HepG2 (cell line): Measurements from ENCODE around the gene RSKR. TPM values are rescaled to one million over a fixed set of nuclear protein-coding genes. Genes with fewer than 3 reads are reported as not detected.
A peak's percentile ranks its signal among the peaks of the same experiment; 100 is the strongest.

ENCODE experiments used
- EHMT2 ChIP-seq: fragments of 200-600 bp; sonication (generic); IDR thresholded peaks from 2 replicates; pipeline ENCODE4 v1.7.0; 2017; ENCODE audit warnings: antibody characterized with exemption, low read depth, low read length, borderline replicate concordance
- ESRRA ChIP-seq: sonication (generic); formaldehyde crosslinking; IDR thresholded peaks from 2 replicates; pipeline ENCODE4 v1.5.1; 2020; ENCODE audit warnings: mild to moderate bottlenecking, low read depth, missing genetic modification reagents
- FOXA3 ChIP-seq: IDR thresholded peaks from 2 replicates; pipeline ENCODE4 v1.6.1; 2016; ENCODE audit warnings: missing genetic modification reagents, missing compliant biosample characterization
- GABPA ChIP-seq, 2 experiments: IDR thresholded peaks; 2 replicates each; pipeline ENCODE4 v1.6.1; 2011 to 2016; ENCODE audit warnings: low read depth in 2 of 2, low read length in 1 of 2, missing biosample characterization in 1 of 2, missing genetic modification characterization in 1 of 2
- KLF12 ChIP-seq: sonication (generic); formaldehyde crosslinking; IDR thresholded peaks from 2 replicates; pipeline ENCODE4 v1.4.0; 2020; ENCODE audit warnings: missing genetic modification reagents, borderline replicate concordance
- POGZ ChIP-seq: sonication (generic); formaldehyde crosslinking; IDR thresholded peaks from 2 replicates; pipeline ENCODE4 v1.4.0; 2020; ENCODE audit warnings: mild to moderate bottlenecking, missing genetic modification reagents
- PTBP1 ChIP-seq: fragments of 200-400 bp; formaldehyde crosslinking; IDR thresholded peaks from 2 replicates; pipeline ENCODE4 v1.6.1; 2018; ENCODE audit warnings: low read length, low read depth; ENCODE audit not compliant: poor library complexity, severe bottlenecking
- RXRB ChIP-seq: IDR thresholded peaks from 2 replicates; pipeline ENCODE4 v1.6.1; 2016; ENCODE audit warnings: borderline replicate concordance, missing genetic modification reagents, missing compliant biosample characterization
- ZNF10 ChIP-seq: sonication (generic); formaldehyde crosslinking; IDR thresholded peaks from 2 replicates; pipeline ENCODE4 v1.4.0; 2020; ENCODE audit warnings: mild to moderate bottlenecking, low read depth, missing genetic modification reagents, borderline replicate concordance
- ZNF235 ChIP-seq: sonication (generic); formaldehyde crosslinking; IDR thresholded peaks from 2 replicates; pipeline ENCODE4 v1.8.1; 2023; ENCODE audit warnings: mild to moderate bottlenecking, missing genetic modification reagents, borderline replicate concordance
- ZNF577 ChIP-seq: sonication (generic); formaldehyde crosslinking; IDR thresholded peaks from 2 replicates; pipeline ENCODE4 v1.4.0; 2020; ENCODE audit warnings: mild to moderate bottlenecking, low read depth, missing genetic modification reagents, borderline replicate concordance
- ZNF605 ChIP-seq: sonication (generic); formaldehyde crosslinking; IDR thresholded peaks from 2 replicates; pipeline ENCODE4 v1.8.0; 2022; ENCODE audit warnings: mild to moderate bottlenecking, missing genetic modification reagents
- ZNF709 ChIP-seq: sonication (generic); formaldehyde crosslinking; IDR thresholded peaks from 2 replicates; pipeline ENCODE4 v1.5.0; 2020; ENCODE audit warnings: mild to moderate bottlenecking, missing genetic modification reagents
- ZNF737 ChIP-seq: sonication (generic); formaldehyde crosslinking; IDR thresholded peaks from 2 replicates; pipeline ENCODE4 v1.5.0; 2020; ENCODE audit warnings: missing genetic modification reagents, mild to moderate bottlenecking, borderline replicate concordance
- ZNF891 ChIP-seq: sonication (generic); formaldehyde crosslinking; IDR thresholded peaks from 2 replicates; pipeline ENCODE4 v1.5.0; 2020; ENCODE audit warnings: mild to moderate bottlenecking, missing genetic modification reagents
- polyA plus RNA-seq, 8 experiments: library from polyadenylated mRNA; depleted of rRNA in 3 of 8; stranded (reverse) in 7 of 8; unstranded in 1 of 8; fragments of >200 nt; fragmentation: Illumina TruSeq in 4 of 8; extraction: Trizol in 4 of 8; gene quantifications; 2 replicates each; pipeline versions ENCODE4 v1.2.1 to v1.2.3, GENCODE V29; 2011 to 2016; ENCODE audit warnings: low read depth in 4 of 8, missing spikeins in 1 of 8, mixed read lengths in 1 of 8; ENCODE audit not compliant: insufficient read depth in 1 of 8
- total RNA-seq, 5 experiments: library from RNA; depleted of rRNA; stranded (reverse); fragments of >200 nt; fragmentation: Illumina TruSeq; extraction: Trizol; gene quantifications; 2 replicates each; pipeline ENCODE4 v1.2.3, GENCODE V29; 2016; ENCODE audit warnings: low read depth in 1 of 5
- TF ChIP-seq, protein P1 (sequence below): IDR thresholded peaks from 2 replicates; pipeline ENCODE4 v1.6.1; 2016; ENCODE audit warnings: missing compliant biosample characterization, missing genetic modification reagents, borderline replicate concordance
- TF ChIP-seq, protein P2 (sequence below): sonication (generic); formaldehyde crosslinking; IDR thresholded peaks from 2 replicates; pipeline ENCODE4 v1.4.0; 2020; ENCODE audit warnings: missing genetic modification reagents
- TF ChIP-seq, protein P3 (sequence below): sonication (generic); formaldehyde crosslinking; IDR thresholded peaks from 2 replicates; pipeline ENCODE4 v1.5.0; 2020; ENCODE audit warnings: missing genetic modification reagents, mild to moderate bottlenecking, borderline replicate concordance
- TF ChIP-seq, protein P4 (sequence below): IDR thresholded peaks from 2 replicates; pipeline ENCODE4 v1.6.1; 2016; ENCODE audit warnings: mild to moderate bottlenecking
- TF ChIP-seq, protein P5 (sequence below): sonication (generic); formaldehyde crosslinking; IDR thresholded peaks from 2 replicates; pipeline ENCODE4 v1.5.0; 2020; ENCODE audit warnings: missing genetic modification reagents

Gene RSKR
- total and polyA plus RNA-seq, 2 of the 13 experiments (the other 11 are each of a cell fraction or from before 2014, with no cell fraction given), result 5.0 to 10.4 TPM

DNA sequence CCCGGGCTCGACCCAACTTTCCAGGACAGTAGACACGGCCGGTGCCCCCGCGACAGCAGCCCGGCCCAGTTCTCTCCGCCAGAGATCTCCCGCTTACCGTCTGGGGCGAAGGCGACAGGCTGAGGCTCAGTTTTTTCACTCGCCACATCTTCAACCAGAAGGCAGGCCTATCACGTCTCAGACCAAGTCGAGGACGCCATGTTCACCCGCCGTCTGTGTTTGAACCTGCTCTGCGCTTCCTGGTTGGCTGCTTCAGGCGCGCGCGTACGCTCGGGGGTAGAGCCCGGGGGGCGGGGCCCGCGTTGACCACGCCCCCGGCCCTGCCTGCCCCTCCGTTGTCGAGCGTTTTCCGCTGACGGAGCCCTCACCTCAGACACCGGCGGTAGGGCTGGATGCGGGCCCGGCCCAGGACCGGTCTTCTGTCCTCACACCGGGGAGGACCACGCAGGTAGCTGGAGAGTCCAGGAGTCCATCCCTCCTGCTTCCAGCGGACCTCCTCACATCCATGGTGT is 15.1 kb downstream of the RSKR start, which contains the start of gene SPAG5 (continued):
- no peak for TF ChIP-seq PTBP1
- TF ChIP-seq, protein P1, sequence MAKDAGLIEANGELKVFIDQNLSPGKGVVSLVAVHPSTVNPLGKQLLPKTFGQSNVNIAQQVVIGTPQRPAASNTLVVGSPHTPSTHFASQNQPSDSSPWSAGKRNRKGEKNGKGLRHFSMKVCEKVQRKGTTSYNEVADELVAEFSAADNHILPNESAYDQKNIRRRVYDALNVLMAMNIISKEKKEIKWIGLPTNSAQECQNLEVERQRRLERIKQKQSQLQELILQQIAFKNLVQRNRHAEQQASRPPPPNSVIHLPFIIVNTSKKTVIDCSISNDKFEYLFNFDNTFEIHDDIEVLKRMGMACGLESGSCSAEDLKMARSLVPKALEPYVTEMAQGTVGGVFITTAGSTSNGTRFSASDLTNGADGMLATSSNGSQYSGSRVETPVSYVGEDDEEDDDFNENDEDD, result peak; percentile 98
- no peak for TF ChIP-seq KLF12
- peak; percentile 41; the same call in 1 of the 2 replicates for TF ChIP-seq ZNF891 (CRISPR knock-in tag)
- TF ChIP-seq, protein P2, sequence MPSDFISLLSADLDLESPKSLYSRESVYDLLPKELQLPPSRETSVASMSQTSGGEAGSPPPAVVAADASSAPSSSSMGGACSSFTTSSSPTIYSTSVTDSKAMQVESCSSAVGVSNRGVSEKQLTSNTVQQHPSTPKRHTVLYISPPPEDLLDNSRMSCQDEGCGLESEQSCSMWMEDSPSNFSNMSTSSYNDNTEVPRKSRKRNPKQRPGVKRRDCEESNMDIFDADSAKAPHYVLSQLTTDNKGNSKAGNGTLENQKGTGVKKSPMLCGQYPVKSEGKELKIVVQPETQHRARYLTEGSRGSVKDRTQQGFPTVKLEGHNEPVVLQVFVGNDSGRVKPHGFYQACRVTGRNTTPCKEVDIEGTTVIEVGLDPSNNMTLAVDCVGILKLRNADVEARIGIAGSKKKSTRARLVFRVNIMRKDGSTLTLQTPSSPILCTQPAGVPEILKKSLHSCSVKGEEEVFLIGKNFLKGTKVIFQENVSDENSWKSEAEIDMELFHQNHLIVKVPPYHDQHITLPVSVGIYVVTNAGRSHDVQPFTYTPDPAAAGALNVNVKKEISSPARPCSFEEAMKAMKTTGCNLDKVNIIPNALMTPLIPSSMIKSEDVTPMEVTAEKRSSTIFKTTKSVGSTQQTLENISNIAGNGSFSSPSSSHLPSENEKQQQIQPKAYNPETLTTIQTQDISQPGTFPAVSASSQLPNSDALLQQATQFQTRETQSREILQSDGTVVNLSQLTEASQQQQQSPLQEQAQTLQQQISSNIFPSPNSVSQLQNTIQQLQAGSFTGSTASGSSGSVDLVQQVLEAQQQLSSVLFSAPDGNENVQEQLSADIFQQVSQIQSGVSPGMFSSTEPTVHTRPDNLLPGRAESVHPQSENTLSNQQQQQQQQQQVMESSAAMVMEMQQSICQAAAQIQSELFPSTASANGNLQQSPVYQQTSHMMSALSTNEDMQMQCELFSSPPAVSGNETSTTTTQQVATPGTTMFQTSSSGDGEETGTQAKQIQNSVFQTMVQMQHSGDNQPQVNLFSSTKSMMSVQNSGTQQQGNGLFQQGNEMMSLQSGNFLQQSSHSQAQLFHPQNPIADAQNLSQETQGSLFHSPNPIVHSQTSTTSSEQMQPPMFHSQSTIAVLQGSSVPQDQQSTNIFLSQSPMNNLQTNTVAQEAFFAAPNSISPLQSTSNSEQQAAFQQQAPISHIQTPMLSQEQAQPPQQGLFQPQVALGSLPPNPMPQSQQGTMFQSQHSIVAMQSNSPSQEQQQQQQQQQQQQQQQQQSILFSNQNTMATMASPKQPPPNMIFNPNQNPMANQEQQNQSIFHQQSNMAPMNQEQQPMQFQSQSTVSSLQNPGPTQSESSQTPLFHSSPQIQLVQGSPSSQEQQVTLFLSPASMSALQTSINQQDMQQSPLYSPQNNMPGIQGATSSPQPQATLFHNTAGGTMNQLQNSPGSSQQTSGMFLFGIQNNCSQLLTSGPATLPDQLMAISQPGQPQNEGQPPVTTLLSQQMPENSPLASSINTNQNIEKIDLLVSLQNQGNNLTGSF (CRISPR knock-in tag), result peak; percentile 60; the same call in 1 of the 2 replicates
- no peak for TF ChIP-seq EHMT2
- peak; percentile 67 for TF ChIP-seq POGZ (CRISPR knock-in tag)
- no peak for TF ChIP-seq FOXA3 (CRISPR knock-in tag)
- peak; percentile 41; the same call in 1 of the 2 replicates for TF ChIP-seq ZNF709 (CRISPR knock-in tag)
- TF ChIP-seq ZNF10, result no peak
- TF ChIP-seq GABPA (IDR thresholded peaks at IDR 0.05; ENCODE audit: low read depth, low read length), result no peak
- TF ChIP-seq GABPA (CRISPR knock-in tag; IDR thresholded peaks at IDR 0.05; ENCODE audit: low read depth), result no peak
- TF ChIP-seq ZNF737 (CRISPR knock-in tag), result no peak
- peak; percentile 34; the same call in 1 of the 2 replicates for TF ChIP-seq ESRRA
- TF ChIP-seq ZNF605 (CRISPR knock-in tag), result peak; percentile 55
- TF ChIP-seq ZNF235 (CRISPR knock-in tag), result peak; percentile 82; the same call in 1 of the 2 replicates
- TF ChIP-seq, protein P3, sequence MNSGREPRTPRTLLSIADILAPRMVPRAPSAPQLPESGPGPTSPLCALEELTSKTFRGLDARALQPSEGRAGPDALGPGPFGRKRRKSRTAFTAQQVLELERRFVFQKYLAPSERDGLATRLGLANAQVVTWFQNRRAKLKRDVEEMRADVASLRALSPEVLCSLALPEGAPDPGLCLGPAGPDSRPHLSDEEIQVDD (CRISPR knock-in tag), result no peak
- TF ChIP-seq, protein P4, sequence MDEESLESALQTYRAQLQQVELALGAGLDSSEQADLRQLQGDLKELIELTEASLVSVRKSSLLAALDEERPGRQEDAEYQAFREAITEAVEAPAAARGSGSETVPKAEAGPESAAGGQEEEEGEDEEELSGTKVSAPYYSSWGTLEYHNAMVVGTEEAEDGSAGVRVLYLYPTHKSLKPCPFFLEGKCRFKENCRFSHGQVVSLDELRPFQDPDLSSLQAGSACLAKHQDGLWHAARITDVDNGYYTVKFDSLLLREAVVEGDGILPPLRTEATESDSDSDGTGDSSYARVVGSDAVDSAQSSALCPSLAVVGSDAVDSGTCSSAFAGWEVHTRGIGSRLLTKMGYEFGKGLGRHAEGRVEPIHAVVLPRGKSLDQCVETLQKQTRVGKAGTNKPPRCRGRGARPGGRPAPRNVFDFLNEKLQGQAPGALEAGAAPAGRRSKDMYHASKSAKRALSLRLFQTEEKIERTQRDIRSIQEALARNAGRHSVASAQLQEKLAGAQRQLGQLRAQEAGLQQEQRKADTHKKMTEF (CRISPR knock-in tag), result peak; percentile 50; the same call in 1 of the 2 replicates
- TF ChIP-seq RXRB (CRISPR knock-in tag), result no peak
- TF ChIP-seq ZNF577 (CRISPR knock-in tag), result no peak
- TF ChIP-seq, protein P5, sequence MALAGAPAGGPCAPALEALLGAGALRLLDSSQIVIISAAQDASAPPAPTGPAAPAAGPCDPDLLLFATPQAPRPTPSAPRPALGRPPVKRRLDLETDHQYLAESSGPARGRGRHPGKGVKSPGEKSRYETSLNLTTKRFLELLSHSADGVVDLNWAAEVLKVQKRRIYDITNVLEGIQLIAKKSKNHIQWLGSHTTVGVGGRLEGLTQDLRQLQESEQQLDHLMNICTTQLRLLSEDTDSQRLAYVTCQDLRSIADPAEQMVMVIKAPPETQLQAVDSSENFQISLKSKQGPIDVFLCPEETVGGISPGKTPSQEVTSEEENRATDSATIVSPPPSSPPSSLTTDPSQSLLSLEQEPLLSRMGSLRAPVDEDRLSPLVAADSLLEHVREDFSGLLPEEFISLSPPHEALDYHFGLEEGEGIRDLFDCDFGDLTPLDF (CRISPR knock-in tag), result peak; percentile 94
